DND-41 (cell line): ENCODE measurements around the gene PNPLA2.

ENCODE experiments used
- EZH2 ChIP-seq: IDR thresholded peaks from 3 replicates; pipeline ENCODE4 v1.6.1; 2012; ENCODE audit warnings: borderline replicate concordance, low read depth, mild to moderate bottlenecking, moderate library complexity, low read length, inconsistent platforms; ENCODE audit not compliant: severe bottlenecking
- TF ChIP-seq, protein P1 (sequence below): IDR thresholded peaks from 2 replicates; pipeline ENCODE4 v1.5.1; 2012; ENCODE audit warnings: borderline replicate concordance, low read length, moderate library complexity, mild to moderate bottlenecking; ENCODE audit not compliant: poor library complexity, severe bottlenecking; ENCODE audit errors: extremely low read depth

DNA sequence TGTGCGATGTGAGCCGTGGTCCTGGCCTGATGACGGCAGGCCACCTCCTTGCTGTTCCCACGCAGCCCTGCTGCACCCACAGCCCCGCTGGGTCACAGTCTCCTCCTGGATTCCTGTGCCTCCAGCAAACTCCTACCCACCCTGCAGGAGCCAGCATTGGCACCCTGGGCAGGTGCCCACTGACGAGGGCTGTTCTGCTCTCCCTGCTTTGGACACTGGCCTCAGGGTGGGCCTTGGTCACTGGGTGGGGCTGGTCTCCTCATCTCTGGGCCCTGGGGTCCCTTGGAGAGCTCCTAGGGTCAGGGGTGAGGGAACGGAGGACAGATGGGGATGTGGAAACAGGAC, 36.6 kb downstream of the PNPLA2 start:
- TF ChIP-seq, protein P1, sequence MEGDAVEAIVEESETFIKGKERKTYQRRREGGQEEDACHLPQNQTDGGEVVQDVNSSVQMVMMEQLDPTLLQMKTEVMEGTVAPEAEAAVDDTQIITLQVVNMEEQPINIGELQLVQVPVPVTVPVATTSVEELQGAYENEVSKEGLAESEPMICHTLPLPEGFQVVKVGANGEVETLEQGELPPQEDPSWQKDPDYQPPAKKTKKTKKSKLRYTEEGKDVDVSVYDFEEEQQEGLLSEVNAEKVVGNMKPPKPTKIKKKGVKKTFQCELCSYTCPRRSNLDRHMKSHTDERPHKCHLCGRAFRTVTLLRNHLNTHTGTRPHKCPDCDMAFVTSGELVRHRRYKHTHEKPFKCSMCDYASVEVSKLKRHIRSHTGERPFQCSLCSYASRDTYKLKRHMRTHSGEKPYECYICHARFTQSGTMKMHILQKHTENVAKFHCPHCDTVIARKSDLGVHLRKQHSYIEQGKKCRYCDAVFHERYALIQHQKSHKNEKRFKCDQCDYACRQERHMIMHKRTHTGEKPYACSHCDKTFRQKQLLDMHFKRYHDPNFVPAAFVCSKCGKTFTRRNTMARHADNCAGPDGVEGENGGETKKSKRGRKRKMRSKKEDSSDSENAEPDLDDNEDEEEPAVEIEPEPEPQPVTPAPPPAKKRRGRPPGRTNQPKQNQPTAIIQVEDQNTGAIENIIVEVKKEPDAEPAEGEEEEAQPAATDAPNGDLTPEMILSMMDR: no peak
- TF ChIP-seq EZH2: no peak
